ENCODE results near the gene CCL22. TPM values are rescaled to one million over a fixed set of nuclear protein-coding genes. Genes with fewer than 3 reads are reported as not detected.
A peak's percentile ranks its signal among the peaks of the same experiment; 100 is the strongest.

CCL22 gene
- total and polyA plus RNA-seq, 2 of the 4 experiments (the other 2 are of a cell fraction) = not detected

GRCh38 chr16:57381791-57382534 lies 23.4 kb downstream of the CCL22 start:
- no TSS peak for BruUV-seq (replicated peaks)
- intact Hi-C loops (cut with micrococcal nuclease) = no loop called here

More at GRCh38 chr16:57381791-57382534, 23.4 kb downstream of the CCL22 start:
- DNase-seq = no peak
- no peak overlapping the region for H3K4me2 ChIP-seq (ENCODE audit: low read depth, low read length)
- H3K4me1 ChIP-seq (ENCODE audit: control insufficient read depth, insufficient read depth, low read length) = peaks cover 7% of the 10 kb centered on the region; the same call in 1 of the 2 replicates
- no peak overlapping the region for H3K18ac ChIP-seq (ENCODE audit: low read depth, low read length)
- CTCF ChIA-PET = no interaction called here
- H4K5ac ChIP-seq (ENCODE audit: low read depth, low read length) = no peak overlapping the region
- TF ChIP-seq NFE2L2 (IDR thresholded peaks at IDR 0.05; ENCODE audit: low read depth, low read length) (no peak), CTCF (conservative IDR thresholded peaks at IDR 0.05; ENCODE audit: low read depth, low read length) (no peak), USF2 (IDR thresholded peaks at IDR 0.05; ENCODE audit: low read depth, low read length) (no peak), SMC3 (IDR thresholded peaks at IDR 0.05; ENCODE audit: low read depth, low read length) (no peak), MXI1 (IDR thresholded peaks at IDR 0.05; ENCODE audit: borderline replicate concordance, low read depth, low read length) (no peak), RAD21 (IDR thresholded peaks at IDR 0.05; ENCODE audit: low read length) (no peak), CHD1 (IDR thresholded peaks at IDR 0.05; ENCODE audit: low read depth, low read length) (no peak), CEBPB (IDR thresholded peaks at IDR 0.05; ENCODE audit: low read depth, low read length) (no peak)
- POLR2A ChIA-PET (ENCODE audit: unreplicated experiment) = no interaction called here
- no peaks in the 10 kb centered on the region for H3K36me3 ChIP-seq (ENCODE audit: control insufficient read depth, insufficient read depth, low read length)
- H2AFZ ChIP-seq (replicated peaks; ENCODE audit: low read length, poor library complexity) = no peak overlapping the region
- peak overlapping the region; percentile 15 for H2AK9ac ChIP-seq (replicated peaks; ENCODE audit: low read depth, low read length, poor library complexity)
- no peak overlapping the region for H3K9ac ChIP-seq (ENCODE audit: low read depth, low read length)
- peaks cover 7% of the 10 kb centered on the region for H3K27me3 ChIP-seq (ENCODE audit: control insufficient read depth, insufficient read depth, low read length)
- H3K14ac ChIP-seq (replicated peaks; ENCODE audit: low read depth, low read length) = no peak overlapping the region
- in situ Hi-C loops (cut with MboI; ENCODE audit: low sequenced_read_pairs) (no loop called here), dilution Hi-C loops (cut with HindIII; ENCODE audit: low sequenced_read_pairs, unreplicated experiment) (no loop called here)
- H3K79me1 ChIP-seq (ENCODE audit: low read depth in 1 of 2, low read length in 2 of 2) = no peaks in the 10 kb centered on the region
- no peak overlapping the region for H2BK15ac ChIP-seq (ENCODE audit: low read depth, low read length)
- H3K56ac ChIP-seq (ENCODE audit: extremely low read depth, insufficient read depth, low read length) = no peak overlapping the region
- H2BK120ac ChIP-seq (ENCODE audit: low read depth, low read length) = no peak overlapping the region
- 95% methylated on average over 14 of the region's 35 CpGs; no CpG with 5 or more reads in 1 of the 2 experiments for WGBS, 2 experiments (ENCODE audit: extremely low coverage in 2 of 2, insufficient read length in 1 of 2)
- no peaks in the 10 kb centered on the region for H3K9me1 ChIP-seq (ENCODE audit: insufficient read depth, low read length)
- H2BK5ac ChIP-seq (ENCODE audit: low read depth, low read length, poor library complexity, severe bottlenecking) = no peak overlapping the region
- H4K20me1 ChIP-seq (ENCODE audit: insufficient read depth, low read length) = no peaks in the 10 kb centered on the region
- no peak overlapping the region for H3K4ac ChIP-seq (ENCODE audit: low read depth, low read length)
- H4K91ac ChIP-seq (ENCODE audit: insufficient read depth, low read depth, low read length) = no peak overlapping the region
- H3K23ac ChIP-seq (ENCODE audit: low read depth, low read length) = no peak overlapping the region
- H2BK20ac ChIP-seq (ENCODE audit: low read depth, low read length) = no peak overlapping the region
- ATAC-seq (ENCODE audit: low read depth) = no peak
- no peak overlapping the region for H3K27ac ChIP-seq (ENCODE audit: insufficient read depth, low read length)
- H4K8ac ChIP-seq (ENCODE audit: low read depth in 2 of 2, low read length in 2 of 2) = no peak overlapping the region
- H2AK5ac ChIP-seq (ENCODE audit: low read depth, low read length) = no peak overlapping the region
- no peaks in the 10 kb centered on the region for H3K9me3 ChIP-seq (ENCODE audit: control insufficient read depth, insufficient read depth, low read length)
- H3K4me3 ChIP-seq (ENCODE audit: insufficient read depth, low read depth, low read length) = no peak overlapping the region

All from IMR-90 (cell line).